Measurements from ENCODE around the gene ZMIZ1. TPM values are rescaled to one million over a fixed set of nuclear protein-coding genes. Genes with fewer than 3 reads are reported as not detected.
A peak's percentile ranks its signal among the peaks of the same experiment; 100 is the strongest.

The ZMIZ1 gene
- total RNA-seq, 4 donors from 2014 or later = 22.7 to 37.5 (median 31.7) TPM

DNA sequence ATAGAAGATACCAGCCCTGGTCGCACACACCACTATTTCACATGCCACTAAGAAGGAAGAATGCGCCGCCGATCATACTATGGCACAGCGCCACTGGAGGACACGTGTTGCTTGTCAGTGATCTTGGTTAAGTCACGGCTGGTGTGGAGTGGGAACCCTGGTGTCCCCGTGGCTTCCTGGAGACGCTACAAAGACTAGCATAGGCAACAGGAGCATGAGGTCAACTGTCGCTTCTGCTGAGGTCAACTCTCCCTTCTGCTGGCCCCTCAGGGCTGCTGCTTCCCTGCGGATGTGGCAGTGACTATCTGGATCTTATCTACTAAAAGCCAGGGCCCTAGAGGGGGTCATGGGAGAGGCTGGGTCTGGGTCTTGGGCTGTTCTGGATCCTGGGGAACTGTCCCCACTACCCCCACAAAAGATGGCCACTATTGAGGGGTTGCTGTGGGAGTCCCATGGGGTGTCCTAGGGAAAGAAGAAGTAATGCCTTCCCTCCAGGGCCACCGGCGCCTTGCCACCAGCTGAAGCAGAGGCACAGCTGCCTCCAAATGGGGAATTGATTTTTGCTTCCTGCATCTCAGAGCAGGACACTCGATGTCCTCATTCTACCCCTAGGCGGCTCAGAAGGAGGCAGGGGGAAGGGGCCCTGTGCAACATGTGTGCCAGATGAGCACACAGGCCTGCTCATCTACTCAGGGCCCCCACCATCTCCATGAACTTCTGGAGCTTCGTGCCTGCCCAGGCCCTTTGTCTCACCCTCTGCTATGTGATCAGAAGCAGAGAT, 201.9 kb downstream of the ZMIZ1 start:
- ATAC-seq (no peak), DNase-seq (peak in 1 of 2 donors; percentile 50)
- Histone ChIP-seq H3K9me3 (no peaks in the 10 kb centered on the region), H3K27me3 (no peaks in the 10 kb centered on the region), H3K27ac (no peak overlapping the region), H3K4me1 (peaks cover 51 to 73% of the 10 kb centered on the region in 2 donors), H3K36me3 (no peaks in the 10 kb centered on the region), H3K4me3 (no peak overlapping the region)
- intact Hi-C loops (cut with DNase I; ENCODE audit: low total_unique reads) (loop anchor here (5.0 to 10.0 kb wide), 2 partner anchors 116 to 188 kb away; no protein-coding TSS in a partner anchor), in situ Hi-C loops (cut with MboI; ENCODE audit: low sequenced_read_pairs in 4 of 4) (no loop called here)
- TF ChIP-seq POLR2A (IDR thresholded peaks at IDR 0.05) = no peak
- TF ChIP-seq, protein P1, sequence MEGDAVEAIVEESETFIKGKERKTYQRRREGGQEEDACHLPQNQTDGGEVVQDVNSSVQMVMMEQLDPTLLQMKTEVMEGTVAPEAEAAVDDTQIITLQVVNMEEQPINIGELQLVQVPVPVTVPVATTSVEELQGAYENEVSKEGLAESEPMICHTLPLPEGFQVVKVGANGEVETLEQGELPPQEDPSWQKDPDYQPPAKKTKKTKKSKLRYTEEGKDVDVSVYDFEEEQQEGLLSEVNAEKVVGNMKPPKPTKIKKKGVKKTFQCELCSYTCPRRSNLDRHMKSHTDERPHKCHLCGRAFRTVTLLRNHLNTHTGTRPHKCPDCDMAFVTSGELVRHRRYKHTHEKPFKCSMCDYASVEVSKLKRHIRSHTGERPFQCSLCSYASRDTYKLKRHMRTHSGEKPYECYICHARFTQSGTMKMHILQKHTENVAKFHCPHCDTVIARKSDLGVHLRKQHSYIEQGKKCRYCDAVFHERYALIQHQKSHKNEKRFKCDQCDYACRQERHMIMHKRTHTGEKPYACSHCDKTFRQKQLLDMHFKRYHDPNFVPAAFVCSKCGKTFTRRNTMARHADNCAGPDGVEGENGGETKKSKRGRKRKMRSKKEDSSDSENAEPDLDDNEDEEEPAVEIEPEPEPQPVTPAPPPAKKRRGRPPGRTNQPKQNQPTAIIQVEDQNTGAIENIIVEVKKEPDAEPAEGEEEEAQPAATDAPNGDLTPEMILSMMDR (IDR thresholded peaks at IDR 0.05 in 4 of 5, conservative IDR thresholded peaks at IDR 0.05 in 1 of 5) = no peak

- intact Hi-C loops (cut with DNase I; ENCODE audit: low total_unique reads) (loop anchor here (5.0 to 10.0 kb wide), 2 partner anchors 118 to 190 kb away; no protein-coding TSS in a partner anchor), in situ Hi-C loops (cut with MboI; ENCODE audit: low sequenced_read_pairs in 4 of 4) (no loop called here)
- Histone ChIP-seq H3K27ac (peak overlapping the region in 1 of 4 donors; percentile 88), H3K27me3 (no peaks in the 10 kb centered on the region), H3K4me1 (peaks cover 36 to 58% of the 10 kb centered on the region in 2 donors), H3K36me3 (peaks cover 0 to 6% of the 10 kb centered on the region in 2 donors), H3K9me3 (no peaks in the 10 kb centered on the region), H3K4me3 (no peak overlapping the region)
- no peak for TF ChIP-seq POLR2A (IDR thresholded peaks at IDR 0.05)
- TF ChIP-seq, protein P1 (IDR thresholded peaks at IDR 0.05 in 4 of 5, conservative IDR thresholded peaks at IDR 0.05 in 1 of 5) = no peak
- ATAC-seq (no peak), DNase-seq (no peak)
Measured at GRCh38 chr10:79272353-79272752, 203.6 kb downstream of the ZMIZ1 start.

DNA sequence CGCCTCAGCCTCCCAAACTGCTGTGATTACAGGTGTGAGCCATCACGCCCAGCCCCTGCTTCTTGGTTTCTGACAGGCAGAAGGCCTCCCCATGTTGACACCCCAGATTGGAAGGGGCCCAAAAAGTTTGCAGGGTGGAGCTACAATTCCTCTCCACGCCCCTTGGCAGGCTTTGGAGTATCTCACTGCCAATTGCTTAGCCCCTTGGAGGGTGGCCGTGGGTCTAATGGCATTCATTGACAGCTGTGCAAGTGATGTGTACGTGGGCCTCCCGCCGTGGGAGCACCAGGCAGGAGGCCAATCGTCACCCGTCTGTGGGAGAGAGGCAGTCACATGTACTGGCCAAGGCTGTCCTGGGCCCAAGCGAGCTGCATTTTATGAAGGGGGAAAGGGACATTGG, 204.8 kb downstream of the ZMIZ1 start:
- peaks cover 0 to 16% of the 10 kb centered on the region in 2 donors for H3K36me3 ChIP-seq
- H3K4me3 ChIP-seq = no peak overlapping the region
- no peak for ATAC-seq
- no peaks in the 10 kb centered on the region for H3K27me3 ChIP-seq
- peak in 1 of 2 donors; percentile 56 for DNase-seq
- TF ChIP-seq POLR2A (IDR thresholded peaks at IDR 0.05) = no peak
- TF ChIP-seq, protein P1 (IDR thresholded peaks at IDR 0.05 in 4 of 5, conservative IDR thresholded peaks at IDR 0.05 in 1 of 5) = no peak
- intact Hi-C loops (cut with DNase I; ENCODE audit: low total_unique reads) (loop anchor here (5.0 to 10.0 kb wide), 2 partner anchors 119 to 191 kb away; no protein-coding TSS in a partner anchor), in situ Hi-C loops (cut with MboI; ENCODE audit: low sequenced_read_pairs in 4 of 4) (no loop called here)
- H3K4me1 ChIP-seq = peaks cover 23 to 46% of the 10 kb centered on the region in 2 donors
- H3K9me3 ChIP-seq = no peaks in the 10 kb centered on the region
- peak overlapping the region; percentile 82 to 89 (median 88) for H3K27ac ChIP-seq

- H3K27ac ChIP-seq = peak overlapping the region; percentile 82 to 89 (median 88)
- TF ChIP-seq, protein P1 (IDR thresholded peaks at IDR 0.05 in 4 of 5, conservative IDR thresholded peaks at IDR 0.05 in 1 of 5) = peak in 4 of 5 experiments; percentile 13 to 35 (median 24)
- no peak for TF ChIP-seq POLR2A (IDR thresholded peaks at IDR 0.05)
- H3K4me3 ChIP-seq = peak overlapping the region in 2 of 4 donors; percentile 13 to 20
- intact Hi-C loops (cut with DNase I; ENCODE audit: low total_unique reads) (loop anchor here (5.0 to 10.0 kb wide), 2 partner anchors 120 to 192 kb away; no protein-coding TSS in a partner anchor), in situ Hi-C loops (cut with MboI; ENCODE audit: low sequenced_read_pairs in 4 of 4) (no loop called here)
- H3K4me1 ChIP-seq = peaks cover 23 to 42% of the 10 kb centered on the region in 2 donors
- peak; percentile 88 for ATAC-seq
- DNase-seq = peak; percentile 90 to 97
- no peaks in the 10 kb centered on the region for H3K27me3 ChIP-seq
- H3K36me3 ChIP-seq = peaks cover 0 to 16% of the 10 kb centered on the region in 2 donors
- H3K9me3 ChIP-seq = no peaks in the 10 kb centered on the region
Measured at GRCh38 chr10:79274279-79275104, 205.7 kb downstream of the ZMIZ1 start.

Measured in gastrocnemius medialis (tissue), 4 donors.